GM23248 (cell line): ENCODE data around the gene CD86.
"Not testable (repeated sequence)": the region's sequence is repeated elsewhere in the genome, so short reads cannot be mapped to it uniquely, and the experiment has no call there.

Source experiments
- EZH2 ChIP-seq: fragments of 200-600 bp; sonication (generic); IDR thresholded peaks from 2 replicates; pipeline ENCODE4 v1.6.1; 2018; ENCODE audit warnings: antibody characterized with exemption, mild to moderate bottlenecking; ENCODE audit not compliant: insufficient read depth, poor library complexity, severe bottlenecking
- EZH2phosphoT487 ChIP-seq: fragments of 200-600 bp; sonication (generic); IDR thresholded peaks from 2 replicates; pipeline ENCODE4 v1.6.1; 2018; ENCODE audit warnings: antibody characterized with exemption, moderate library complexity, mild to moderate bottlenecking, low read depth; ENCODE audit not compliant: insufficient read depth

DNA sequence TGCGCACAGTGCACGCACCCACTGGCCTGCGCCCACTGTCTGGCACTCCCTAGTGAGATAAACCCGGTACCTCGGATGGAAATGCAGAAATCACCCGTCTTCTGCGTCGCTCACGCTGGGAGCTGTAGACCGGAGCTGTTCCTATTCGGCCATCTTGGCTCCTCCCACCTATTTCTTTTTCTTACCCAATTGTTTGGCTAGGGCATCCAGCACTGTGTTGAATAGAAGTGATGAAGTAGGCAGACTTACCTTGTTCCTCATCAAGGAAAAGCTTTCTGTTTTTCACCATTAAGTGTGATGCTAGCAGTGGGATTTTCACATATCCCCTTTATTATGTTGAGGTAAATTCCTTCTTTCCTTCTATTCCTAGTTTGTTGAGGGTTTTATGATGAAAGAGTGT is 7.4 kb upstream of the CD86 start:
- TF ChIP-seq EZH2phosphoT487, EZH2: not testable (repeated sequence)
